HEK293 (cell line): ENCODE data around the gene SCN10A.

ENCODE experiments used
- HOXA7 ChIP-seq: sonication (generic); formaldehyde crosslinking; IDR thresholded peaks from 2 replicates; pipeline ENCODE4 v1.8.1; 2022; ENCODE audit warnings: missing genetic modification reagents, borderline replicate concordance
- YY1 ChIP-seq: fragments of 450-650 bp; formaldehyde crosslinking; IDR thresholded peaks from 2 replicates; pipeline ENCODE4 v1.5.1; 2018; ENCODE audit warnings: missing biosample characterization, missing genetic modification characterization
- ZNF146 ChIP-seq: fragments of 450-650 bp; formaldehyde crosslinking; IDR thresholded peaks from 2 replicates; pipeline ENCODE4 v1.5.1; 2016; ENCODE audit warnings: missing biosample characterization, missing genetic modification characterization
- ZNF169 ChIP-seq: fragments of 450-650 bp; formaldehyde crosslinking; IDR thresholded peaks from 2 replicates; pipeline ENCODE4 v1.5.1; 2016; ENCODE audit warnings: missing biosample characterization, missing genetic modification characterization
- ZNF302 ChIP-seq: fragments of 450-650 bp; formaldehyde crosslinking; IDR thresholded peaks from 2 replicates; pipeline ENCODE4 v1.5.1; 2016; ENCODE audit warnings: missing biosample characterization, missing genetic modification characterization, low read depth
- TF ChIP-seq, protein P1 (sequence below): fragments of 450-650 bp; formaldehyde crosslinking; IDR thresholded peaks from 2 replicates; pipeline ENCODE4 v1.5.1; 2016; ENCODE audit warnings: missing biosample characterization, missing genetic modification characterization

GRCh38 chr3:38724392-38724736 lies 91.7 kb downstream of the SCN10A start:
- TF ChIP-seq ZNF169 (tag by site-specific recombination) (no peak), YY1 (no peak), ZNF302 (tag by site-specific recombination) (no peak), HOXA7 (no peak), ZNF146 (no peak)
- TF ChIP-seq, protein P1, sequence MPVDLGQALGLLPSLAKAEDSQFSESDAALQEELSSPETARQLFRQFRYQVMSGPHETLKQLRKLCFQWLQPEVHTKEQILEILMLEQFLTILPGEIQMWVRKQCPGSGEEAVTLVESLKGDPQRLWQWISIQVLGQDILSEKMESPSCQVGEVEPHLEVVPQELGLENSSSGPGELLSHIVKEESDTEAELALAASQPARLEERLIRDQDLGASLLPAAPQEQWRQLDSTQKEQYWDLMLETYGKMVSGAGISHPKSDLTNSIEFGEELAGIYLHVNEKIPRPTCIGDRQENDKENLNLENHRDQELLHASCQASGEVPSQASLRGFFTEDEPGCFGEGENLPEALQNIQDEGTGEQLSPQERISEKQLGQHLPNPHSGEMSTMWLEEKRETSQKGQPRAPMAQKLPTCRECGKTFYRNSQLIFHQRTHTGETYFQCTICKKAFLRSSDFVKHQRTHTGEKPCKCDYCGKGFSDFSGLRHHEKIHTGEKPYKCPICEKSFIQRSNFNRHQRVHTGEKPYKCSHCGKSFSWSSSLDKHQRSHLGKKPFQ (tag by site-specific recombination): no peak
